ENCODE data around the gene FASN. TPM values are rescaled to one million over a fixed set of nuclear protein-coding genes. Genes with fewer than 3 reads are reported as not detected.

Gene FASN
- total and polyA plus RNA-seq, 2 of the 13 experiments (the other 11 are each of a cell fraction or from before 2014, with no cell fraction given) = 51.7 to 101 TPM

- TF ChIP-seq ZNF790 (CRISPR knock-in tag; IDR thresholded peaks at IDR 0.05; ENCODE audit: borderline replicate concordance) = 0 out of 2 replicates have a peak, but pooled peaks have one; percentile 41
- TF ChIP-seq, protein P1, sequence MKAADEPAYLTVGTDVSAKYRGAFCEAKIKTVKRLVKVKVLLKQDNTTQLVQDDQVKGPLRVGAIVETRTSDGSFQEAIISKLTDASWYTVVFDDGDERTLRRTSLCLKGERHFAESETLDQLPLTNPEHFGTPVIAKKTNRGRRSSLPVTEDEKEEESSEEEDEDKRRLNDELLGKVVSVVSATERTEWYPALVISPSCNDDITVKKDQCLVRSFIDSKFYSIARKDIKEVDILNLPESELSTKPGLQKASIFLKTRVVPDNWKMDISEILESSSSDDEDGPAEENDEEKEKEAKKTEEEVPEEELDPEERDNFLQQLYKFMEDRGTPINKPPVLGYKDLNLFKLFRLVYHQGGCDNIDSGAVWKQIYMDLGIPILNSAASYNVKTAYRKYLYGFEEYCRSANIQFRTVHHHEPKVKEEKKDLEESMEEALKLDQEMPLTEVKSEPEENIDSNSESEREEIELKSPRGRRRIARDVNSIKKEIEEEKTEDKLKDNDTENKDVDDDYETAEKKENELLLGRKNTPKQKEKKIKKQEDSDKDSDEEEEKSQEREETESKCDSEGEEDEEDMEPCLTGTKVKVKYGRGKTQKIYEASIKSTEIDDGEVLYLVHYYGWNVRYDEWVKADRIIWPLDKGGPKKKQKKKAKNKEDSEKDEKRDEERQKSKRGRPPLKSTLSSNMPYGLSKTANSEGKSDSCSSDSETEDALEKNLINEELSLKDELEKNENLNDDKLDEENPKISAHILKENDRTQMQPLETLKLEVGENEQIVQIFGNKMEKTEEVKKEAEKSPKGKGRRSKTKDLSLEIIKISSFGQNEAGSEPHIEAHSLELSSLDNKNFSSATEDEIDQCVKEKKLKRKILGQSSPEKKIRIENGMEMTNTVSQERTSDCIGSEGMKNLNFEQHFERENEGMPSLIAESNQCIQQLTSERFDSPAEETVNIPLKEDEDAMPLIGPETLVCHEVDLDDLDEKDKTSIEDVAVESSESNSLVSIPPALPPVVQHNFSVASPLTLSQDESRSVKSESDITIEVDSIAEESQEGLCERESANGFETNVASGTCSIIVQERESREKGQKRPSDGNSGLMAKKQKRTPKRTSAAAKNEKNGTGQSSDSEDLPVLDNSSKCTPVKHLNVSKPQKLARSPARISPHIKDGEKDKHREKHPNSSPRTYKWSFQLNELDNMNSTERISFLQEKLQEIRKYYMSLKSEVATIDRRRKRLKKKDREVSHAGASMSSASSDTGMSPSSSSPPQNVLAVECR (CRISPR knock-in tag; IDR thresholded peaks at IDR 0.05; ENCODE audit: borderline replicate concordance) = peak; percentile 91
- TF ChIP-seq ZFAT (CRISPR knock-in tag; conservative IDR thresholded peaks at IDR 0.05) = no peak
- no peak for TF ChIP-seq NAIF1 (CRISPR knock-in tag; IDR thresholded peaks at IDR 0.05; ENCODE audit: borderline replicate concordance)
- peak; percentile 78 for TF ChIP-seq ZNF770 (CRISPR knock-in tag; IDR thresholded peaks at IDR 0.05)
- TF ChIP-seq, protein P2, sequence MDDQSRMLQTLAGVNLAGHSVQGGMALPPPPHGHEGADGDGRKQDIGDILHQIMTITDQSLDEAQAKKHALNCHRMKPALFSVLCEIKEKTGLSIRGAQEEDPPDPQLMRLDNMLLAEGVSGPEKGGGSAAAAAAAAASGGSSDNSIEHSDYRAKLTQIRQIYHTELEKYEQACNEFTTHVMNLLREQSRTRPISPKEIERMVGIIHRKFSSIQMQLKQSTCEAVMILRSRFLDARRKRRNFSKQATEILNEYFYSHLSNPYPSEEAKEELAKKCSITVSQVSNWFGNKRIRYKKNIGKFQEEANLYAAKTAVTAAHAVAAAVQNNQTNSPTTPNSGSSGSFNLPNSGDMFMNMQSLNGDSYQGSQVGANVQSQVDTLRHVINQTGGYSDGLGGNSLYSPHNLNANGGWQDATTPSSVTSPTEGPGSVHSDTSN (CRISPR knock-in tag; IDR thresholded peaks at IDR 0.05; ENCODE audit: borderline replicate concordance) = no peak
- TF ChIP-seq PLRG1 (conservative IDR thresholded peaks at IDR 0.05) = no peak
- no peak for TF ChIP-seq ZNF549 (CRISPR knock-in tag; IDR thresholded peaks at IDR 0.05)
- 0 out of 2 replicates have a peak, but pooled peaks have one; percentile 11 for TF ChIP-seq IRF9 (CRISPR knock-in tag; IDR thresholded peaks at IDR 0.05; ENCODE audit: borderline replicate concordance)
- TF ChIP-seq RFX3 (CRISPR knock-in tag; IDR thresholded peaks at IDR 0.05) = no peak
- no peak for TF ChIP-seq ZSCAN20 (CRISPR knock-in tag; IDR thresholded peaks at IDR 0.05; ENCODE audit: borderline replicate concordance)
- peak; percentile 55; the same call in 1 of the 2 replicates for TF ChIP-seq ZNF605 (CRISPR knock-in tag; IDR thresholded peaks at IDR 0.05)
- TF ChIP-seq RNF2 (conservative IDR thresholded peaks at IDR 0.05; ENCODE audit: low read depth) = peak; percentile 35; the same call in 1 of the 2 replicates
- TF ChIP-seq ARNT2 (CRISPR knock-in tag; IDR thresholded peaks at IDR 0.05; ENCODE audit: low read depth) = no peak
- no peak for TF ChIP-seq SALL2 (CRISPR knock-in tag; IDR thresholded peaks at IDR 0.05)
- no peak for TF ChIP-seq CBX1 (IDR thresholded peaks at IDR 0.05; ENCODE audit: low read depth)
- peak; percentile 83 for TF ChIP-seq ZMAT3 (CRISPR knock-in tag; conservative IDR thresholded peaks at IDR 0.05)
- TF ChIP-seq ZFY (CRISPR knock-in tag; IDR thresholded peaks at IDR 0.05) = peak; percentile 81
- TF ChIP-seq, protein P3, sequence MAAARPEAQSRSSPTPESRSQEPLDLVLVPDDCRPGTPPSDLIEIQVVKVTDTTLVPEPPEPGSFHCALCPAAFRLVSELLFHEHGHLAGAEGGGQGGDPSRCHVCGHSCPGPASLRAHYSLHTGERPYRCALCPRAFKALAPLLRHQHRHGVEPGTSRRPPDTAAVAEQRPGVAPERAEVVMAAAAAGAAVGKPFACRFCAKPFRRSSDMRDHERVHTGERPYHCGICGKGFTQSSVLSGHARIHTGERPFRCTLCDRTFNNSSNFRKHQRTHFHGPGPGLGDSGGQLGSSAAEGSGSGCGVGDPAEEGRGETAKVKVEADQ (CRISPR knock-in tag; IDR thresholded peaks at IDR 0.05; ENCODE audit: borderline replicate concordance) = peak; percentile 88; the same call in 1 of the 2 replicates
Observed at GRCh38 chr17:82056729-82057621, 41.1 kb downstream of the FASN start (continued).

Measured in HepG2 (cell line).